ENCODE results near the gene IDI1.

IDI1 gene

DNA sequence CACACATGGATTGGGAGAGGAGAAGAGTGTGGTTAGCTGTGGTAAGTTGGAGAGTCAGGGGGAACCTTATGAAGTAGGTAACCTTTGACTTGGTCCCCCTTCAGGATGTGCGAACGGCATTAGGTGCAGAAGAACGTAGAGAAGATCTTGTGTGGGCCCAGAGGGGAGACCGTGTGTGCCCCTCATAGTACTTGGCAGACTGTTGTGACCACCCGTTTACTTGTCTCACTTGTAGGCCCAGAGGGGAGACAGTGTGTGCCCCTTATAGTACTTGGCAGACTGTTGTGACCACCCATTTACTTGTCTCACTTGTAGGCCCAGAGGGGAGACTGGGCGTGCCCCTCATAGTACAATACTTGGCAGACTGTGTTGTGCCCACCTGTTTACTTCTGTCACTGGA is 58.1 kb downstream of the IDI1 start:
- in situ Hi-C loops (cut with MboI; ENCODE audit: low pct_unique_long_range_greater_than_20kb, low sequenced_read_pairs, unreplicated experiment): no loop called here
- TF ChIP-seq, protein P1, sequence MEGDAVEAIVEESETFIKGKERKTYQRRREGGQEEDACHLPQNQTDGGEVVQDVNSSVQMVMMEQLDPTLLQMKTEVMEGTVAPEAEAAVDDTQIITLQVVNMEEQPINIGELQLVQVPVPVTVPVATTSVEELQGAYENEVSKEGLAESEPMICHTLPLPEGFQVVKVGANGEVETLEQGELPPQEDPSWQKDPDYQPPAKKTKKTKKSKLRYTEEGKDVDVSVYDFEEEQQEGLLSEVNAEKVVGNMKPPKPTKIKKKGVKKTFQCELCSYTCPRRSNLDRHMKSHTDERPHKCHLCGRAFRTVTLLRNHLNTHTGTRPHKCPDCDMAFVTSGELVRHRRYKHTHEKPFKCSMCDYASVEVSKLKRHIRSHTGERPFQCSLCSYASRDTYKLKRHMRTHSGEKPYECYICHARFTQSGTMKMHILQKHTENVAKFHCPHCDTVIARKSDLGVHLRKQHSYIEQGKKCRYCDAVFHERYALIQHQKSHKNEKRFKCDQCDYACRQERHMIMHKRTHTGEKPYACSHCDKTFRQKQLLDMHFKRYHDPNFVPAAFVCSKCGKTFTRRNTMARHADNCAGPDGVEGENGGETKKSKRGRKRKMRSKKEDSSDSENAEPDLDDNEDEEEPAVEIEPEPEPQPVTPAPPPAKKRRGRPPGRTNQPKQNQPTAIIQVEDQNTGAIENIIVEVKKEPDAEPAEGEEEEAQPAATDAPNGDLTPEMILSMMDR (IDR thresholded peaks at IDR 0.05; ENCODE audit: extremely low read depth, insufficient read depth, missing control alignments): no peak
- no peak for DNase-seq (ENCODE audit: low spot score)

Measured in GM13977 (cell line).